ENCODE data around the gene STRBP.

DNA sequence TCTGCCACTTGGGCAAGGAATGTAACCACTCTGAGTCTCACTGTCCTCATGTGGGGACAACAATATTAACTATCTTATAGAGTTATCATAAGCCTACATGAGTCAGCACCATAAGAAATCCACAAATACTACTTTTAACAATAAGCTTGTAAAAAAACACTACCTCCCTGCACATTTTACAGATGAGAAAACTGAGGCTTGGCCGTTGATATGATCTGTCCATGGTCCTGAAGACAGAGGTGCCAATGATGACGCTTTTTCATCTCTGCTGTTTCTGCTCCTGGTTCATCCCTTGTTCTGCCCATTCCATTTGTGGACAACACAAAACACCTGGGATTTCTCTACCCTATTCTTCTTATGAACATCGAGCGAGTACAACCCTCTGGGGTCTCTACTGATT is 23.4 kb upstream of the STRBP start:
- TF ChIP-seq ZNF425 (CRISPR knock-in tag; conservative IDR thresholded peaks at IDR 0.05) (no peak), ZNF532 (CRISPR knock-in tag; IDR thresholded peaks at IDR 0.05; ENCODE audit: borderline replicate concordance) (no peak), SOX15 (CRISPR knock-in tag; IDR thresholded peaks at IDR 0.05) (no peak)
- TF ChIP-seq, protein P1, sequence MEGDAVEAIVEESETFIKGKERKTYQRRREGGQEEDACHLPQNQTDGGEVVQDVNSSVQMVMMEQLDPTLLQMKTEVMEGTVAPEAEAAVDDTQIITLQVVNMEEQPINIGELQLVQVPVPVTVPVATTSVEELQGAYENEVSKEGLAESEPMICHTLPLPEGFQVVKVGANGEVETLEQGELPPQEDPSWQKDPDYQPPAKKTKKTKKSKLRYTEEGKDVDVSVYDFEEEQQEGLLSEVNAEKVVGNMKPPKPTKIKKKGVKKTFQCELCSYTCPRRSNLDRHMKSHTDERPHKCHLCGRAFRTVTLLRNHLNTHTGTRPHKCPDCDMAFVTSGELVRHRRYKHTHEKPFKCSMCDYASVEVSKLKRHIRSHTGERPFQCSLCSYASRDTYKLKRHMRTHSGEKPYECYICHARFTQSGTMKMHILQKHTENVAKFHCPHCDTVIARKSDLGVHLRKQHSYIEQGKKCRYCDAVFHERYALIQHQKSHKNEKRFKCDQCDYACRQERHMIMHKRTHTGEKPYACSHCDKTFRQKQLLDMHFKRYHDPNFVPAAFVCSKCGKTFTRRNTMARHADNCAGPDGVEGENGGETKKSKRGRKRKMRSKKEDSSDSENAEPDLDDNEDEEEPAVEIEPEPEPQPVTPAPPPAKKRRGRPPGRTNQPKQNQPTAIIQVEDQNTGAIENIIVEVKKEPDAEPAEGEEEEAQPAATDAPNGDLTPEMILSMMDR (IDR thresholded peaks at IDR 0.05) = no peak
- TF ChIP-seq, protein P2, sequence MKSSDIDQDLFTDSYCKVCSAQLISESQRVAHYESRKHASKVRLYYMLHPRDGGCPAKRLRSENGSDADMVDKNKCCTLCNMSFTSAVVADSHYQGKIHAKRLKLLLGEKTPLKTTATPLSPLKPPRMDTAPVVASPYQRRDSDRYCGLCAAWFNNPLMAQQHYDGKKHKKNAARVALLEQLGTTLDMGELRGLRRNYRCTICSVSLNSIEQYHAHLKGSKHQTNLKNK (CRISPR knock-in tag; IDR thresholded peaks at IDR 0.05) = no peak
- TF ChIP-seq, protein P3, sequence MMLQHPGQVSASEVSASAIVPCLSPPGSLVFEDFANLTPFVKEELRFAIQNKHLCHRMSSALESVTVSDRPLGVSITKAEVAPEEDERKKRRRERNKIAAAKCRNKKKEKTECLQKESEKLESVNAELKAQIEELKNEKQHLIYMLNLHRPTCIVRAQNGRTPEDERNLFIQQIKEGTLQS (CRISPR knock-in tag; conservative IDR thresholded peaks at IDR 0.05) = no peak
- TF ChIP-seq, protein P4, sequence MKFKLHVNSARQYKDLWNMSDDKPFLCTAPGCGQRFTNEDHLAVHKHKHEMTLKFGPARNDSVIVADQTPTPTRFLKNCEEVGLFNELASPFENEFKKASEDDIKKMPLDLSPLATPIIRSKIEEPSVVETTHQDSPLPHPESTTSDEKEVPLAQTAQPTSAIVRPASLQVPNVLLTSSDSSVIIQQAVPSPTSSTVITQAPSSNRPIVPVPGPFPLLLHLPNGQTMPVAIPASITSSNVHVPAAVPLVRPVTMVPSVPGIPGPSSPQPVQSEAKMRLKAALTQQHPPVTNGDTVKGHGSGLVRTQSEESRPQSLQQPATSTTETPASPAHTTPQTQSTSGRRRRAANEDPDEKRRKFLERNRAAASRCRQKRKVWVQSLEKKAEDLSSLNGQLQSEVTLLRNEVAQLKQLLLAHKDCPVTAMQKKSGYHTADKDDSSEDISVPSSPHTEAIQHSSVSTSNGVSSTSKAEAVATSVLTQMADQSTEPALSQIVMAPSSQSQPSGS (CRISPR knock-in tag; IDR thresholded peaks at IDR 0.05; ENCODE audit: borderline replicate concordance, low read depth) = no peak
